CD4-positive, CD25-positive, alpha-beta regulatory T cell (primary cell): ENCODE measurements around the gene TRH. TPM values are rescaled to one million over a fixed set of nuclear protein-coding genes. Genes with fewer than 3 reads are reported as not detected.

Experiments used
- ATAC-seq, 2 donors: fragments of 150-1000 bp; cut with Tn5 transposase; one replicate each; pipeline ENCODE4 v1.10.0; 2021; ENCODE audit warnings: low read depth in 2 of 2, moderate number of reproducible peaks in 2 of 2, moderate library complexity in 1 of 2
- DNase-seq, 3 donors: peaks; one replicate each; pipeline versions ENCODE4 v3.0.0 to v3.0.0-alpha.2; 2012 to 2022; ENCODE audit warnings: mixed read lengths in 1 of 3
- H3K27ac ChIP-seq: one replicate; pipeline ENCODE4 v1.7.0; 2013; ENCODE audit warnings: mild to moderate bottlenecking, low read length; ENCODE audit not compliant: insufficient read depth, poor library complexity, severe bottlenecking
- H3K27me3 ChIP-seq: one replicate; pipeline ENCODE4 v1.7.0; 2013; ENCODE audit warnings: low read length; ENCODE audit not compliant: control insufficient read depth, insufficient read depth
- H3K36me3 ChIP-seq: one replicate; pipeline ENCODE4 v1.7.0; 2013; ENCODE audit warnings: mild to moderate bottlenecking, low read length, moderate library complexity; ENCODE audit not compliant: control insufficient read depth, insufficient read depth
- H3K4me1 ChIP-seq: 2 replicates; pipeline ENCODE4 v1.7.0; 2013; ENCODE audit warnings: mild to moderate bottlenecking, low read length; ENCODE audit not compliant: insufficient read depth, control insufficient read depth, poor library complexity, severe bottlenecking
- H3K4me3 ChIP-seq: one replicate; pipeline ENCODE4 v1.7.0; 2013; ENCODE audit warnings: low read depth, mild to moderate bottlenecking, low read length, moderate library complexity
- H3K9me3 ChIP-seq, 2 experiments: 1 replicate in 1 of 2; 2 replicates in 1 of 2; pipeline ENCODE4 v1.7.0; 2013; ENCODE audit warnings: low read length in 2 of 2, mild to moderate bottlenecking in 1 of 2, moderate library complexity in 1 of 2; ENCODE audit not compliant: control insufficient read depth in 2 of 2
- H3K27ac Mint-ChIP-seq, 3 donors: one replicate each; pipeline ENCODE4 v1.8.0; 2020 to 2022; ENCODE audit warnings: mild to moderate bottlenecking in 3 of 3, mixed read lengths in 3 of 3, moderate library complexity in 2 of 3
- H3K27me3 Mint-ChIP-seq: one replicate; pipeline ENCODE4 v1.8.0; 2022; ENCODE audit warnings: mild to moderate bottlenecking, mixed read lengths
- H3K36me3 Mint-ChIP-seq: one replicate; pipeline ENCODE4 v1.8.0; 2020; ENCODE audit warnings: mixed read lengths
- H3K4me1 Mint-ChIP-seq, 4 donors: one replicate each; pipeline ENCODE4 v1.8.0; 2020 to 2022; ENCODE audit warnings: mixed read lengths in 4 of 4, mild to moderate bottlenecking in 1 of 4
- H3K4me3 Mint-ChIP-seq, 4 donors: one replicate each; pipeline ENCODE4 v1.8.0; 2020 to 2022; ENCODE audit warnings: mild to moderate bottlenecking in 4 of 4, mixed read lengths in 4 of 4, moderate library complexity in 3 of 4
- H3K9me3 Mint-ChIP-seq, 7 donors: one replicate each; pipeline ENCODE4 v1.8.0; 2020 to 2022; ENCODE audit warnings: mixed read lengths in 7 of 7, mild to moderate bottlenecking in 3 of 7, moderate library complexity in 2 of 7
- polyA plus RNA-seq, 4 donors: library from polyadenylated mRNA; unstranded; fragments of 300-500 nt; fragmentation: Illumina TruSeq; gene quantifications; one replicate each; pipeline ENCODE4 v1.2.3, GENCODE V29; 2021
- total RNA-seq: library from RNA; stranded (reverse); gene quantifications from one replicate; pipeline ENCODE4 v1.2.3, GENCODE V29; 2022

The TRH gene
- total and polyA plus RNA-seq, 5 donors from 2014 or later, result not detected

GRCh38 chr3:129976286-129976685 lies 1.8 kb downstream of the TRH start:
- H3K27me3 ChIP-seq, result peaks cover 11% of the 10 kb centered on the region
- peaks cover 16% of the 10 kb centered on the region for H3K4me1 ChIP-seq
- DNase-seq, result no peak
- H3K27me3 Mint-ChIP-seq, result peaks cover 65% of the 10 kb centered on the region
- no peak overlapping the region for H3K4me3 ChIP-seq
- H3K9me3 Mint-ChIP-seq, result peaks cover 0 to 4% (median 0%) of the 10 kb centered on the region in 7 donors
- H3K27ac ChIP-seq, result no peak overlapping the region
- H3K9me3 ChIP-seq, result no peaks in the 10 kb centered on the region
- no peaks in the 10 kb centered on the region for H3K36me3 Mint-ChIP-seq
- ATAC-seq, result no peak
- peaks cover 0 to 21% (median 4%) of the 10 kb centered on the region in 4 donors for H3K4me1 Mint-ChIP-seq
- H3K36me3 ChIP-seq, result no peaks in the 10 kb centered on the region
- H3K27ac Mint-ChIP-seq, result no peak overlapping the region
- H3K4me3 Mint-ChIP-seq, result peak overlapping the region in 1 of 4 donors; percentile 41

DNA sequence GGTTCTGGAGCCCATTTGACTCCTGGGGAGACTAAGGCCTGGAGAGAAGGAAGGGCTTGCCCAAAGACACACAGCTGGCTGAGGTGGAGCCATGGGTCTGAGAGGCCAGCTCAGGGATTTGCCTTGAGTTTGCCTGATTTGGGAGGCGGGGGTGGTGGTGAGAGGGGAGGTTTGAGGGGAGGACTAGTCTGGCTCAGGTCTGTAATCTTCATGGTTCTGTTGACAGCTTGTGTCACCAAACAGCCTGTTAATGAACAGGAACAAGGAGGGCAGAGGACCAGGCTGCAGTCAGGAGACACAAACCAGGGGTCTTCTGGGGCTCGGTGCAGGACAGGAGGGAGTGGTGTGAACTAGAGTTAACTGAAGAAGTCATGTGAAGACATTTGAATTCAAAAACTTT lies 3.6 kb downstream of the TRH start:
- H3K27ac ChIP-seq, result no peak overlapping the region
- ATAC-seq, result no peak
- Mint-ChIP-seq H3K27ac (no peak overlapping the region), H3K36me3 (no peaks in the 10 kb centered on the region), H3K9me3 (peaks cover 0 to 2% (median 0%) of the 10 kb centered on the region in 7 donors), H3K27me3 (peaks cover 58% of the 10 kb centered on the region), H3K4me1 (peaks cover 0 to 21% (median 4%) of the 10 kb centered on the region in 4 donors), H3K4me3 (no peak overlapping the region)
- peaks cover 11% of the 10 kb centered on the region for H3K27me3 ChIP-seq
- no peak for DNase-seq
- H3K9me3 ChIP-seq, result no peaks in the 10 kb centered on the region
- H3K36me3 ChIP-seq, result no peaks in the 10 kb centered on the region
- no peak overlapping the region for H3K4me3 ChIP-seq
- peaks cover 16% of the 10 kb centered on the region for H3K4me1 ChIP-seq

DNA sequence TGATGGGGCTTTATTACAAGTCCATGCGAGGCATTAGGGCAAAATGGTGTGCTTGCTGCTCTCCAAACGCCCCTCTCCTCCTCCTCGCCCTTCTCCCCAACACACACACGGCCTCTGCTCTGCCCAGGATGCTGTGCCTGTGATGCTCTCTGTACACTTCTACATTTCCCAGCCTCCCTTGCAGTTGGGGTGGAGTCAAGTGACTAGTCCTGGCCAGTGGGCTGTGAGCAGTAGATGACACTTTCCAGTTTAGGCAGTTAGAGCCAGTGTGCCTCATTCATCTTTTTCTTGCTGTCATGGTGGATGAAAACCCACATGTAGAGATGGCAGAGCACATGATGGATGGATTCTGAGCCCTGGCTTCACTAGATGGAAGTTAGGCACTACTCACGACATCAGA lies 5.4 kb downstream of the TRH start:
- Mint-ChIP-seq H3K36me3 (no peaks in the 10 kb centered on the region), H3K9me3 (peaks cover 0 to 2% (median 0%) of the 10 kb centered on the region in 7 donors), H3K4me1 (peaks cover 0 to 9% (median 4%) of the 10 kb centered on the region in 4 donors), H3K27ac (no peak overlapping the region), H3K27me3 (peaks cover 40% of the 10 kb centered on the region), H3K4me3 (no peak overlapping the region)
- H3K27ac ChIP-seq, result no peak overlapping the region
- DNase-seq (no peak), ATAC-seq (no peak)
- no peaks in the 10 kb centered on the region for H3K36me3 ChIP-seq
- peaks cover 9% of the 10 kb centered on the region for H3K4me1 ChIP-seq
- peaks cover 9% of the 10 kb centered on the region for H3K27me3 ChIP-seq
- H3K4me3 ChIP-seq, result no peak overlapping the region
- H3K9me3 ChIP-seq, result no peaks in the 10 kb centered on the region

DNA sequence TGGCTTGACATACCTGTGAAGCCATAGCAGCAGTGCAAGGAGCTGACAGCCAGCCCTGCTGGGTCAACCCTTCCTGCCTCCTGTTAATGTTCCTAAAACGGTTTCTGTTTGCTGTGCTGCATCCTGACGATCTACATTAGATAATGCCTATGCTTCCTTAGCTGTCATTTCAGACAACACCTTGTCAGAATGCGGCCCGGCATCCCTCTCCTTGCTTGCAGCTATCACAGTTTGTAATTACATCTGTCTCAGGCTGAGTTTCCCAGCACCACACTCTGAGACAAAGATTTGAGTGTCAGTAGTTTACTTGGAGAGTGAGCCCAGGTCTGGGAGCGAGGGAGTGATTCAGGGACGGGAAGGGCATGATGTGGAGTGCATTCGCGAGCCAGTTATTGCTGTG lies 9.0 kb downstream of the TRH start:
- Histone ChIP-seq H3K4me1 (no peaks in the 10 kb centered on the region), H3K36me3 (no peaks in the 10 kb centered on the region), H3K4me3 (no peak overlapping the region), H3K27me3 (no peaks in the 10 kb centered on the region), H3K27ac (no peak overlapping the region), H3K9me3 (no peaks in the 10 kb centered on the region)
- no peak for DNase-seq
- no peaks in the 10 kb centered on the region for H3K4me1 Mint-ChIP-seq
- H3K4me3 Mint-ChIP-seq, result no peak overlapping the region
- no peaks in the 10 kb centered on the region for H3K36me3 Mint-ChIP-seq
- no peak for ATAC-seq
- H3K27ac Mint-ChIP-seq, result no peak overlapping the region
- H3K9me3 Mint-ChIP-seq, result no peaks in the 10 kb centered on the region
- peaks cover 15% of the 10 kb centered on the region for H3K27me3 Mint-ChIP-seq

GRCh38 chr3:129984125-129984524 lies 9.6 kb downstream of the TRH start:
- DNase-seq (no peak), ATAC-seq (no peak)
- Histone ChIP-seq H3K9me3 (no peaks in the 10 kb centered on the region), H3K27me3 (no peaks in the 10 kb centered on the region), H3K36me3 (no peaks in the 10 kb centered on the region), H3K27ac (no peak overlapping the region), H3K4me3 (no peak overlapping the region), H3K4me1 (no peaks in the 10 kb centered on the region)
- no peak overlapping the region for H3K27ac Mint-ChIP-seq
- peaks cover 15% of the 10 kb centered on the region for H3K27me3 Mint-ChIP-seq
- H3K4me3 Mint-ChIP-seq, result no peak overlapping the region
- no peaks in the 10 kb centered on the region for H3K36me3 Mint-ChIP-seq
- H3K9me3 Mint-ChIP-seq, result no peaks in the 10 kb centered on the region
- H3K4me1 Mint-ChIP-seq, result no peaks in the 10 kb centered on the region

GRCh38 chr3:129985113-129985512 lies 10.6 kb downstream of the TRH start:
- Mint-ChIP-seq H3K27me3 (peaks cover 15% of the 10 kb centered on the region), H3K9me3 (no peaks in the 10 kb centered on the region), H3K36me3 (no peaks in the 10 kb centered on the region), H3K4me3 (no peak overlapping the region), H3K27ac (no peak overlapping the region), H3K4me1 (no peaks in the 10 kb centered on the region)
- no peaks in the 10 kb centered on the region for H3K4me1 ChIP-seq
- DNase-seq (no peak), ATAC-seq (no peak)
- no peaks in the 10 kb centered on the region for H3K36me3 ChIP-seq
- no peaks in the 10 kb centered on the region for H3K27me3 ChIP-seq
- no peaks in the 10 kb centered on the region for H3K9me3 ChIP-seq
- no peak overlapping the region for H3K4me3 ChIP-seq
- no peak overlapping the region for H3K27ac ChIP-seq

DNA sequence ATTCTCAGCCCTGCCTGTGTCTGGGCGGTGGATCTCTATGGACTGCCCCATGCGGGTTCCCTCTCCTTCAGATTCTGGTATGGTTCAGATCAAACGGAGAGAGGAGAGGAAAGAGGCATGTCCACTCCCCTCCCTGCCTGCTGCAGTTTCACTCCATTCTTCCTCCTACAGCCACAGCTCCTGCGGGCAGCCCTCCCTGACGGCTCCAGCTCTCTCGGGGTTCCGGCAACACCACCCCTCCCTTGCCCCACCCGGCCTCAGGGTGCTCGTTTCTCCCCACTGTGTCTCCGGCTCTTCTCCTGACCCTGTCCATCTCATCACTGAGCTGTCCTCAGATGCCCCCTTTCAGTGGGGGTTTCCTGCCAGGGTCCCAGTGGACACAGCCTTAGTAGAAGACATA lies 13.9 kb downstream of the TRH start:
- Histone ChIP-seq H3K9me3 (no peaks in the 10 kb centered on the region), H3K4me3 (no peak overlapping the region), H3K36me3 (no peaks in the 10 kb centered on the region), H3K4me1 (no peaks in the 10 kb centered on the region), H3K27me3 (peaks cover 2% of the 10 kb centered on the region), H3K27ac (no peak overlapping the region)
- no peak overlapping the region for H3K4me3 Mint-ChIP-seq
- peaks cover 0 to 2% (median 0%) of the 10 kb centered on the region in 7 donors for H3K9me3 Mint-ChIP-seq
- no peaks in the 10 kb centered on the region for H3K36me3 Mint-ChIP-seq
- no peaks in the 10 kb centered on the region for H3K4me1 Mint-ChIP-seq
- H3K27ac Mint-ChIP-seq, result no peak overlapping the region
- ATAC-seq, result no peak
- no peak for DNase-seq
- peaks cover 16% of the 10 kb centered on the region for H3K27me3 Mint-ChIP-seq

DNA sequence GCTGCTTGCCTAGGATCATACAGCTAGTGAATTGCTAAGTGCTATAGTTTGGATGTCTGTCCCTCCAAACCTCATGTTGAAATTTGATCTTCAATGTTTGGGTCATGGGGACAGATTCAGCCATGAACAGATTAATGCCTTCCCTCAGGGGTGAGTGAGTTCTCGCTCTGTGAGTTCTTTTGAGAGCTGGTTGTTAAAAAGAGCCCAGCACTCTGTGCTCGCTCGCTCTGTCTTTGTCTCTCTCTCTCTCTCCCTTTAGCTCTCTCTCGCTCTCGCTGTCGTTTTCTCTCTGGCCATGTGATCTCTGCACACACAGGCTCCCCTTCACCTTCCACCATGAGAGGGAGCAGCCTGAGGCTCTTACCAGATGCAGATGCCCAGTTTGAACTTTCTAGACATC lies 14.9 kb downstream of the TRH start:
- H3K4me3 ChIP-seq, result no peak overlapping the region
- no peaks in the 10 kb centered on the region for H3K4me1 ChIP-seq
- Mint-ChIP-seq H3K27me3 (peaks cover 19% of the 10 kb centered on the region), H3K4me3 (no peak overlapping the region), H3K27ac (no peak overlapping the region), H3K4me1 (no peaks in the 10 kb centered on the region), H3K9me3 (peaks cover 0 to 2% (median 0%) of the 10 kb centered on the region in 7 donors), H3K36me3 (no peaks in the 10 kb centered on the region)
- no peaks in the 10 kb centered on the region for H3K36me3 ChIP-seq
- no peak for ATAC-seq
- no peak for DNase-seq
- peaks cover 2% of the 10 kb centered on the region for H3K27me3 ChIP-seq
- no peaks in the 10 kb centered on the region for H3K9me3 ChIP-seq
- no peak overlapping the region for H3K27ac ChIP-seq
